ENCODE measurements around the gene IRF3. TPM values are rescaled to one million over a fixed set of nuclear protein-coding genes. Genes with fewer than 3 reads are reported as not detected.

The IRF3 gene
- total and polyA plus RNA-seq, 2 donors from 2014 or later, result 64.5 to 84.9 TPM

- H3K9me3 ChIP-seq (ENCODE audit: control insufficient read depth in 2 of 3, insufficient read depth in 1 of 3, low read length in 3 of 3), result no peaks in the 10 kb centered on the region
- H3K27me3 ChIP-seq (ENCODE audit: control insufficient read depth, insufficient read depth, low read length), result no peaks in the 10 kb centered on the region
- H3K27ac ChIP-seq (ENCODE audit: low read depth in 2 of 2, low read length in 2 of 2), result no peak overlapping the region
- no peak overlapping the region for H3K9ac ChIP-seq (ENCODE audit: low read length in 3 of 3)
- intact Hi-C loops (cut with DNase I), result no loop called here
- H3K4me3 ChIP-seq (ENCODE audit: low read length in 3 of 3), result no peak overlapping the region
- FAIRE-seq (no peak), DNase-seq (no peak)
- H3K36me3 ChIP-seq (ENCODE audit: control insufficient read depth in 2 of 3, insufficient read depth in 3 of 3, low read length in 3 of 3), result no peaks in the 10 kb centered on the region
- no peak for TF ChIP-seq CTCF (IDR thresholded peaks at IDR 0.05; ENCODE audit: borderline replicate concordance, extremely low read depth, insufficient read depth)
- H3K4me1 ChIP-seq (ENCODE audit: control insufficient read depth in 2 of 3, insufficient read depth in 2 of 3, low read depth in 1 of 3, low read length in 3 of 3), result no peaks in the 10 kb centered on the region
Measured at GRCh38 chr19:49710372-49710951, 44.8 kb upstream of the IRF3 start.

GRCh38 chr19:49705919-49706318 is 40.3 kb upstream of the IRF3 start:
- Histone ChIP-seq H3K36me3 (ENCODE audit: control insufficient read depth in 2 of 3, insufficient read depth in 3 of 3, low read length in 3 of 3) (no peaks in the 10 kb centered on the region), H3K27ac (ENCODE audit: low read depth in 2 of 2, low read length in 2 of 2) (no peak overlapping the region), H3K27me3 (ENCODE audit: control insufficient read depth, insufficient read depth, low read length) (no peaks in the 10 kb centered on the region), H3K9ac (ENCODE audit: low read length in 3 of 3) (no peak overlapping the region), H3K4me3 (ENCODE audit: low read length in 3 of 3) (no peak overlapping the region), H3K4me1 (ENCODE audit: control insufficient read depth in 2 of 3, insufficient read depth in 2 of 3, low read depth in 1 of 3, low read length in 3 of 3) (no peaks in the 10 kb centered on the region), H3K9me3 (ENCODE audit: control insufficient read depth in 2 of 3, insufficient read depth in 1 of 3, low read length in 3 of 3) (no peaks in the 10 kb centered on the region)
- FAIRE-seq, result no peak
- intact Hi-C loops (cut with DNase I), result no loop called here
- DNase-seq, result no peak
- no peak for TF ChIP-seq CTCF (IDR thresholded peaks at IDR 0.05; ENCODE audit: borderline replicate concordance, extremely low read depth, insufficient read depth)

GRCh38 chr19:49704888-49705642 is 39.4 kb upstream of the IRF3 start:
- FAIRE-seq, result no peak
- intact Hi-C loops (cut with DNase I), result no loop called here

More at GRCh38 chr19:49704888-49705642, 39.4 kb upstream of the IRF3 start:
- TF ChIP-seq CTCF (IDR thresholded peaks at IDR 0.05; ENCODE audit: borderline replicate concordance, extremely low read depth, insufficient read depth), result no peak
- no peaks in the 10 kb centered on the region for H3K9me3 ChIP-seq (ENCODE audit: control insufficient read depth in 2 of 3, insufficient read depth in 1 of 3, low read length in 3 of 3)
- H3K27ac ChIP-seq (ENCODE audit: low read depth in 2 of 2, low read length in 2 of 2), result no peak overlapping the region
- no peak overlapping the region for H3K9ac ChIP-seq (ENCODE audit: low read length in 3 of 3)
- H3K4me1 ChIP-seq (ENCODE audit: control insufficient read depth in 2 of 3, insufficient read depth in 2 of 3, low read depth in 1 of 3, low read length in 3 of 3), result no peaks in the 10 kb centered on the region
- H3K27me3 ChIP-seq (ENCODE audit: control insufficient read depth, insufficient read depth, low read length), result no peaks in the 10 kb centered on the region
- H3K4me3 ChIP-seq (ENCODE audit: low read length in 3 of 3), result no peak overlapping the region
- no peaks in the 10 kb centered on the region for H3K36me3 ChIP-seq (ENCODE audit: control insufficient read depth in 2 of 3, insufficient read depth in 3 of 3, low read length in 3 of 3)
- DNase-seq, result no peak
